Left forelimb (tissue), 1 donor: ENCODE data around the gene OR6C65.

Experiments
- DNase-seq: peaks from one replicate; pipeline ENCODE4 v3.0.0-alpha.2; 2018; ENCODE audit warnings: low spot score

The OR6C65 gene

DNA sequence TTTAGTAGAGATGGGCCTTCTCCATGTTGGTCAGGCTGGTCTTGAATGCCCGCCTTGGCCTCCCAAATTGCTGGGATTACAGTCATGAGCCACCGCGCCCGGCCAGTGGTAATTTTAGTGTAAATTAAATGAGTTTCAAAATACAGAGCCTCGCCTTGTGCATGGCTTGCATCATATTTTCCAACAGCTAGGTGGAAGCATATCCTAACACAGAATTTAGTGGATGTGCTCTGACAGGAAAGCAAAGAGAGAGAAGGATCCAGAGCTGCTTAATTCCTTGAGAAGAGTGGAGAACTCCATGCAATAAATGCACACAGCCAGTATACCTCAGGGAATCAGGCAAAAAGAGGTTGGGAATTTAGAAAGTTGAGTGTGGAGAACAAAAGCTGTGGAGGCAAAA is 46.0 kb downstream of the OR6C65 start:
- DNase-seq, result no peak

DNA sequence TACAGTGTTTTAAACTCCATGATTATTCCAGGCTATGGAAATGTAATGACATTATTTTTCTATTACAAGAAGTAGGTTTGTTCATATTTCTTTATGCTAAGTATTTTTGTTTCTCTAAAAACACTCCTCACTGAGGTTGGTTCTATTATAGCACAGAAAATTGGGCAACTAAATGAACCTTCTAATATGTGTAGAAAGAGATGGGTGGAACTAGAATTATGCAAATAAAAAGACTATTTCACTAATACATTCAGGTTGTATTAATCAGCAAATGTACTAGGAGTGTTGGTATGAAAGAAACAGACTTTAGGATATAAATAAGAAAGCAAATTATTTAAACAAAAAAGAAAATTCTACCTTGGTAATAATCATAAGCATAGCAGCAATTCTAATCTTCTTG is 48.5 kb downstream of the OR6C65 start:
- DNase-seq, result no peak
